Stomach smooth muscle (tissue), 2 donors: Measurements from ENCODE around the gene GID8.

Experiments
- H3K27ac ChIP-seq: one replicate; pipeline ENCODE4 v1.7.0; 2013; ENCODE audit warnings: mild to moderate bottlenecking, low read length, inconsistent platforms
- H3K27me3 ChIP-seq, 2 donors: one replicate each; pipeline ENCODE4 v1.7.0; 2013; ENCODE audit warnings: low read length in 2 of 2; ENCODE audit not compliant: insufficient read depth in 2 of 2, control insufficient read depth in 1 of 2
- H3K36me3 ChIP-seq, 2 donors: one replicate each; pipeline ENCODE4 v1.7.0; 2013; ENCODE audit warnings: low read length in 2 of 2; ENCODE audit not compliant: control insufficient read depth in 2 of 2, insufficient read depth in 2 of 2
- H3K4me1 ChIP-seq: one replicate; pipeline ENCODE4 v1.7.0; 2013; ENCODE audit warnings: low read length; ENCODE audit not compliant: control insufficient read depth, insufficient read depth
- H3K4me3 ChIP-seq, 2 donors: one replicate each; pipeline ENCODE4 v1.7.0; 2013; ENCODE audit warnings: low read length in 2 of 2
- H3K9ac ChIP-seq, 2 donors: one replicate each; pipeline ENCODE4 v1.7.0; 2013; ENCODE audit warnings: low read length in 2 of 2, mild to moderate bottlenecking in 1 of 2
- H3K9me3 ChIP-seq, 2 donors: one replicate each; pipeline ENCODE4 v1.7.0; 2013; ENCODE audit warnings: low read length in 2 of 2; ENCODE audit not compliant: control insufficient read depth in 2 of 2
- donor health status: healthy.
- donor health status: Pancreatic carcinoma.

GID8 gene

GRCh38 chr20:62952968-62953838, 15.3 kb downstream of the GID8 start:
- Histone ChIP-seq H3K27me3 (no peaks in the 10 kb centered on the region), H3K4me1 (peaks cover 25% of the 10 kb centered on the region), H3K27ac (peak overlapping the region; percentile 98), H3K9ac (peak overlapping the region; percentile 82 to 89), H3K36me3 (peaks cover 22 to 28% of the 10 kb centered on the region in 2 donors), H3K4me3 (peak overlapping the region; percentile 44 to 74), H3K9me3 (no peaks in the 10 kb centered on the region)

- Histone ChIP-seq H3K4me3 (peak overlapping the region; percentile 44 to 74), H3K4me1 (peaks cover 25% of the 10 kb centered on the region), H3K9me3 (no peaks in the 10 kb centered on the region), H3K9ac (peak overlapping the region; percentile 82 to 89), H3K36me3 (peaks cover 17 to 20% of the 10 kb centered on the region in 2 donors), H3K27me3 (no peaks in the 10 kb centered on the region), H3K27ac (peak overlapping the region; percentile 98)
Observed at GRCh38 chr20:62953839-62954703, 16.1 kb downstream of the GID8 start.

- no peak overlapping the region for H3K27ac ChIP-seq
- H3K27me3 ChIP-seq = no peaks in the 10 kb centered on the region
- no peaks in the 10 kb centered on the region for H3K9me3 ChIP-seq
- H3K9ac ChIP-seq = no peak overlapping the region
- H3K4me1 ChIP-seq = peaks cover 25% of the 10 kb centered on the region
- H3K36me3 ChIP-seq = peaks cover under 1 to 5% of the 10 kb centered on the region in 2 donors
- no peak overlapping the region for H3K4me3 ChIP-seq
Observed at GRCh38 chr20:62955519-62956386, 17.8 kb downstream of the GID8 start.

GRCh38 chr20:62956387-62957135, 18.6 kb downstream of the GID8 start:
- no peak overlapping the region for H3K9ac ChIP-seq
- no peaks in the 10 kb centered on the region for H3K9me3 ChIP-seq
- no peaks in the 10 kb centered on the region for H3K27me3 ChIP-seq
- H3K36me3 ChIP-seq = no peaks in the 10 kb centered on the region
- no peak overlapping the region for H3K4me3 ChIP-seq
- no peak overlapping the region for H3K27ac ChIP-seq
- H3K4me1 ChIP-seq = peaks cover 25% of the 10 kb centered on the region

GRCh38 chr20:62957136-62958117, 19.5 kb downstream of the GID8 start:
- Histone ChIP-seq H3K36me3 (no peaks in the 10 kb centered on the region), H3K27me3 (no peaks in the 10 kb centered on the region), H3K27ac (no peak overlapping the region), H3K9me3 (no peaks in the 10 kb centered on the region), H3K4me3 (no peak overlapping the region), H3K4me1 (peaks cover 20% of the 10 kb centered on the region), H3K9ac (no peak overlapping the region)

- no peak overlapping the region for H3K27ac ChIP-seq
- no peak overlapping the region for H3K9ac ChIP-seq
- no peaks in the 10 kb centered on the region for H3K36me3 ChIP-seq
- H3K27me3 ChIP-seq = no peaks in the 10 kb centered on the region
- H3K4me1 ChIP-seq = peaks cover 12% of the 10 kb centered on the region
- H3K9me3 ChIP-seq = no peaks in the 10 kb centered on the region
- H3K4me3 ChIP-seq = no peak overlapping the region
Observed at GRCh38 chr20:62958388-62959100, 20.6 kb downstream of the GID8 start.

GRCh38 chr20:62959101-62959971, 21.4 kb downstream of the GID8 start:
- Histone ChIP-seq H3K4me3 (no peak overlapping the region), H3K36me3 (no peaks in the 10 kb centered on the region), H3K9ac (no peak overlapping the region), H3K27ac (no peak overlapping the region), H3K9me3 (no peaks in the 10 kb centered on the region), H3K27me3 (no peaks in the 10 kb centered on the region), H3K4me1 (peaks cover 4% of the 10 kb centered on the region)

GRCh38 chr20:62959998-62960436, 22.1 kb downstream of the GID8 start:
- no peak overlapping the region for H3K9ac ChIP-seq
- no peak overlapping the region for H3K27ac ChIP-seq
- H3K4me1 ChIP-seq = no peaks in the 10 kb centered on the region
- no peak overlapping the region for H3K4me3 ChIP-seq
- H3K9me3 ChIP-seq = no peaks in the 10 kb centered on the region
- no peaks in the 10 kb centered on the region for H3K27me3 ChIP-seq
- no peaks in the 10 kb centered on the region for H3K36me3 ChIP-seq
